PFSK-1 (cell line): ENCODE results near the gene EFHD1.

Experiments used
- POLR2AphosphoS5 ChIP-seq: IDR thresholded peaks from 2 replicates; pipeline ENCODE4 v1.6.1; 2012; ENCODE audit warnings: low read depth, mild to moderate bottlenecking, control low read depth, low read length, moderate library complexity
- TAF1 ChIP-seq: IDR thresholded peaks from 2 replicates; pipeline ENCODE4 v1.6.1; 2012; ENCODE audit warnings: low read length, control low read depth, borderline replicate concordance; ENCODE audit not compliant: insufficient read depth
- TF ChIP-seq, protein P1 (sequence below), 2 experiments: IDR thresholded peaks; 2 replicates each; pipeline versions ENCODE4 v1.6.1 to v1.8.0; 2011 to 2012; ENCODE audit warnings: low read depth in 2 of 2, low read length in 2 of 2, control low read depth in 1 of 2, inconsistent platforms in 1 of 2, mild to moderate bottlenecking in 1 of 2, moderate library complexity in 1 of 2; ENCODE audit not compliant: insufficient read depth in 1 of 2

DNA sequence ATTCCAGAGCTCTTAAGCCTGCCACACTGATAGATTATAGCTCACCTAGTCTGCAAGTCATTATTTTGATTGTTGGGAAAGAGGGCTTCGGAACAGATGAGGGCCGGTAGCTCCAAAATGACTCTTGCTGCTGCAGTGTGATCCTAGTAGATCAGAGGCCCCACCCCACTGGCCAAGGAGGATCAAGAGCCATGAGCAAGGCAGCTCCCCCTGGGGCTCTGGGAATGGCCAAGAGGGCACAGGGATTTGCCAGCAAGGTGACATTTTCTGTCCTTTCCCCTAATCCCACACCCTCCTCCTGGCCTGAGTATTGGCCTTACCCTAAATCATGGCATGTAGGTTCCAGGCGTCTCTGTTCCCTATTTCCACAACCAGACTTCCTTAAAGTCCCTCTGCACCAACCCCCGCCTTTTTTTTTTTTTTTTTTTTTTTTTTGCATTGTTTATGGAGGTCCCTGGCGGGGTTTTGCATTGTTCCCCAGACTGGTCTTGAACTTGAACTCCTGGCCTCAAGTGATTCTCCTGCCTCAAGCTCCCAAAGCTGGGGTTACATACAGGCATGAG, 46.4 kb upstream of the EFHD1 start:
- TF ChIP-seq POLR2AphosphoS5 (no peak), TAF1 (no peak)
- TF ChIP-seq, protein P1, sequence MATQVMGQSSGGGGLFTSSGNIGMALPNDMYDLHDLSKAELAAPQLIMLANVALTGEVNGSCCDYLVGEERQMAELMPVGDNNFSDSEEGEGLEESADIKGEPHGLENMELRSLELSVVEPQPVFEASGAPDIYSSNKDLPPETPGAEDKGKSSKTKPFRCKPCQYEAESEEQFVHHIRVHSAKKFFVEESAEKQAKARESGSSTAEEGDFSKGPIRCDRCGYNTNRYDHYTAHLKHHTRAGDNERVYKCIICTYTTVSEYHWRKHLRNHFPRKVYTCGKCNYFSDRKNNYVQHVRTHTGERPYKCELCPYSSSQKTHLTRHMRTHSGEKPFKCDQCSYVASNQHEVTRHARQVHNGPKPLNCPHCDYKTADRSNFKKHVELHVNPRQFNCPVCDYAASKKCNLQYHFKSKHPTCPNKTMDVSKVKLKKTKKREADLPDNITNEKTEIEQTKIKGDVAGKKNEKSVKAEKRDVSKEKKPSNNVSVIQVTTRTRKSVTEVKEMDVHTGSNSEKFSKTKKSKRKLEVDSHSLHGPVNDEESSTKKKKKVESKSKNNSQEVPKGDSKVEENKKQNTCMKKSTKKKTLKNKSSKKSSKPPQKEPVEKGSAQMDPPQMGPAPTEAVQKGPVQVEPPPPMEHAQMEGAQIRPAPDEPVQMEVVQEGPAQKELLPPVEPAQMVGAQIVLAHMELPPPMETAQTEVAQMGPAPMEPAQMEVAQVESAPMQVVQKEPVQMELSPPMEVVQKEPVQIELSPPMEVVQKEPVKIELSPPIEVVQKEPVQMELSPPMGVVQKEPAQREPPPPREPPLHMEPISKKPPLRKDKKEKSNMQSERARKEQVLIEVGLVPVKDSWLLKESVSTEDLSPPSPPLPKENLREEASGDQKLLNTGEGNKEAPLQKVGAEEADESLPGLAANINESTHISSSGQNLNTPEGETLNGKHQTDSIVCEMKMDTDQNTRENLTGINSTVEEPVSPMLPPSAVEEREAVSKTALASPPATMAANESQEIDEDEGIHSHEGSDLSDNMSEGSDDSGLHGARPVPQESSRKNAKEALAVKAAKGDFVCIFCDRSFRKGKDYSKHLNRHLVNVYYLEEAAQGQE (IDR thresholded peaks at IDR 0.05; ENCODE audit: insufficient read depth in 1 of 2, low read depth in 2 of 2, low read length in 2 of 2) = no peak
